ENCODE measurements around the gene S100G. TPM values are rescaled to one million over a fixed set of nuclear protein-coding genes. Genes with fewer than 3 reads are reported as not detected.

The S100G gene
- total and polyA plus RNA-seq, 9 donors, result not detected

GRCh38 chrX:16671005-16671404, 21.0 kb downstream of the S100G start:
- no peaks in the 10 kb centered on the region for H3K9me3 ChIP-seq
- H3K4me1 ChIP-seq (ENCODE audit: insufficient read depth), result no peaks in the 10 kb centered on the region
- TF ChIP-seq CTCF (IDR thresholded peaks at IDR 0.05), result no peak
- no peak for TF ChIP-seq EP300 (IDR thresholded peaks at IDR 0.05)
- TF ChIP-seq POLR2A (IDR thresholded peaks at IDR 0.05), result no peak
- H3K36me3 ChIP-seq, result no peaks in the 10 kb centered on the region
- no peak for DNase-seq
- no peak overlapping the region for H3K27ac ChIP-seq
- intact Hi-C loops (cut with DNase I), result no loop called here
- no peaks in the 10 kb centered on the region for H3K27me3 ChIP-seq
- H3K4me3 ChIP-seq, result no peak overlapping the region

DNA sequence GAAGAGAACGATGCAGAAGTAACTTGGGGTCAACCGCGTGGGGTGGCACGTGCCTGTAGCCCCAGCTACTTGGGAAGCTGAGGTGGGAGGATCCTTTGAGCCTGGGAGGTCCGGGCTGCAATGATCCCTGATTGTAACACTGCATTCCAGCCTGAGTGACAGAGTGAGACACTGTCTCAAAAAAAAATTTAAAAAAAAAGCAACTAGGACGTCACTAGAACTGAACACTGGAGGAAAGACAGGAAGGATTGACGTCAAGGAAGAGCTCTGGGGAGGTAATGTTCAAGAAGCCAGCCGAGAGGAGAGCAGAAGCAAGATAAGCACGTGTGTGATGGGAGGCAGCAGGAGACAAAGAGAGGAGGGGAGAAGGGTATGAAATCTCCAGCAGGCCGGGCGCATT, 28.7 kb downstream of the S100G start:
- H3K27me3 ChIP-seq, result no peaks in the 10 kb centered on the region
- no peaks in the 10 kb centered on the region for H3K4me1 ChIP-seq (ENCODE audit: insufficient read depth)
- H3K9me3 ChIP-seq, result no peaks in the 10 kb centered on the region
- H3K36me3 ChIP-seq, result no peaks in the 10 kb centered on the region
- intact Hi-C loops (cut with DNase I), result no loop called here
- H3K4me3 ChIP-seq, result no peak overlapping the region
- 72 to 77% (median 76%) methylated on average over 11 of the region's 11 CpGs for WGBS, 3 donors
- H3K27ac ChIP-seq, result no peak overlapping the region
- TF ChIP-seq CTCF (IDR thresholded peaks at IDR 0.05) (no peak), EP300 (IDR thresholded peaks at IDR 0.05) (no peak)
- no peak for DNase-seq

GRCh38 chrX:16683007-16683664, 33.2 kb downstream of the S100G start:
- no peaks in the 10 kb centered on the region for H3K4me1 ChIP-seq (ENCODE audit: insufficient read depth)
- 84 to 87% (median 86%) methylated on average over 7 of the region's 7 CpGs for WGBS, 3 donors
- no peaks in the 10 kb centered on the region for H3K27me3 ChIP-seq
- no peaks in the 10 kb centered on the region for H3K9me3 ChIP-seq
- no peak for DNase-seq
- TF ChIP-seq EP300 (IDR thresholded peaks at IDR 0.05) (no peak), POLR2A (IDR thresholded peaks at IDR 0.05) (no peak), CTCF (IDR thresholded peaks at IDR 0.05) (no peak)
- H3K36me3 ChIP-seq, result no peaks in the 10 kb centered on the region
- intact Hi-C loops (cut with DNase I), result no loop called here
- no peak overlapping the region for H3K4me3 ChIP-seq
- H3K27ac ChIP-seq, result no peak overlapping the region

DNA sequence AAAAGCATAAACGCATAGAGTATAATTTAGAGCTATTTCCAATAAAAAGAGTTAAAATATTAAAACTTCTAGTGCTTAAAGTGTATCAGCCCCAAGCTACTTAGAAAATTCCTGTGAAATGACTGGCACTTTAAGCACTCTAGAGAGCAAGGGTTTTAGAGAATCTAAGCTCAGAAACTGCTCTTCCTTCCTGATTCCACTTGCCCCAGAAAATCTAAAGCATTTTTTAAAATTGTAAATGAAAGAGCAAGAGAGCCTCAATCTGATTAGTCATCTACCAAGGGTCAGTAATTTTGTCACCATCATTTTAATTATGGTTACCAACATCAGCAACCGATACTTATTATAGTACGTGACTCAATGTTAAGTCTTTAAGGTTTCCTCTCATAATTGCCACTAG, 37.6 kb downstream of the S100G start:
- DNase-seq, result no peak
- no peak for TF ChIP-seq POLR2A (IDR thresholded peaks at IDR 0.05)
- TF ChIP-seq EP300 (IDR thresholded peaks at IDR 0.05), result no peak
- TF ChIP-seq CTCF (IDR thresholded peaks at IDR 0.05), result no peak
- Histone ChIP-seq H3K36me3 (no peaks in the 10 kb centered on the region), H3K27me3 (no peaks in the 10 kb centered on the region), H3K9me3 (no peaks in the 10 kb centered on the region), H3K27ac (no peak overlapping the region), H3K4me3 (no peak overlapping the region), H3K4me1 (ENCODE audit: insufficient read depth) (no peaks in the 10 kb centered on the region)
- intact Hi-C loops (cut with DNase I), result no loop called here
- 87 to 91% (median 91%) methylated on average over 3 of the region's 3 CpGs for WGBS, 3 donors
